Upper lobe of left lung (tissue), 4 donors: ENCODE measurements around the gene PHC1.
"Not testable (repeated sequence)": the region's sequence is repeated elsewhere in the genome, so short reads cannot be mapped to it uniquely, and the experiment has no call there.

Source experiments
- EP300 ChIP-seq, 4 donors: sonication (generic); formaldehyde crosslinking; IDR thresholded peaks; one replicate each; pipeline ENCODE4 v1.5.1; 2017; ENCODE audit warnings: antibody characterized with exemption in 4 of 4, control low read depth in 2 of 4
- POLR2A ChIP-seq, 4 donors: fragments of 450-650 bp; IDR thresholded peaks; one replicate each; pipeline ENCODE4 v1.5.1; 2016 to 2017; ENCODE audit warnings: antibody characterized with exemption in 4 of 4, mild to moderate bottlenecking in 2 of 4

- TF ChIP-seq EP300, POLR2A (IDR thresholded peaks at IDR 0.05): not testable (repeated sequence)
These were observed 5.3 kb downstream of the PHC1 start for GRCh38 chr12:8919643-8920042.
